RWPE1 (cell line): ENCODE measurements around the gene ARAP1.

Experiments used
- CTCF ChIA-PET: fragments of 350-600 bp; sonication (Branson Sonifier 250); formaldehyde crosslinking; extraction: SDS; loops from one replicate; lab custom pipeline; 2021; lab: Yijun Ruan, JAX
- POLR2A ChIA-PET: fragments of 400-600 bp; formaldehyde crosslinking; extraction: SDS; loops from one replicate; lab custom pipeline; 2020; ENCODE audit warnings: antibody characterized with exemption; ENCODE audit not compliant: low non-redundant PET; lab: Yijun Ruan, JAX
- DNase-seq: peaks from one replicate; pipeline ENCODE4 v3.0.0; 2012; ENCODE audit warnings: low spot score
- H3K27ac ChIP-seq: fragments of 450-650 bp; 2 replicates; pipeline ENCODE4 v1.5.1; 2017
- CTCF ChIP-seq: fragments of 450-650 bp; conservative IDR thresholded peaks from 2 replicates; pipeline ENCODE4 v1.5.1; 2017; ENCODE audit warnings: low read depth, mild to moderate bottlenecking

The ARAP1 gene

DNA sequence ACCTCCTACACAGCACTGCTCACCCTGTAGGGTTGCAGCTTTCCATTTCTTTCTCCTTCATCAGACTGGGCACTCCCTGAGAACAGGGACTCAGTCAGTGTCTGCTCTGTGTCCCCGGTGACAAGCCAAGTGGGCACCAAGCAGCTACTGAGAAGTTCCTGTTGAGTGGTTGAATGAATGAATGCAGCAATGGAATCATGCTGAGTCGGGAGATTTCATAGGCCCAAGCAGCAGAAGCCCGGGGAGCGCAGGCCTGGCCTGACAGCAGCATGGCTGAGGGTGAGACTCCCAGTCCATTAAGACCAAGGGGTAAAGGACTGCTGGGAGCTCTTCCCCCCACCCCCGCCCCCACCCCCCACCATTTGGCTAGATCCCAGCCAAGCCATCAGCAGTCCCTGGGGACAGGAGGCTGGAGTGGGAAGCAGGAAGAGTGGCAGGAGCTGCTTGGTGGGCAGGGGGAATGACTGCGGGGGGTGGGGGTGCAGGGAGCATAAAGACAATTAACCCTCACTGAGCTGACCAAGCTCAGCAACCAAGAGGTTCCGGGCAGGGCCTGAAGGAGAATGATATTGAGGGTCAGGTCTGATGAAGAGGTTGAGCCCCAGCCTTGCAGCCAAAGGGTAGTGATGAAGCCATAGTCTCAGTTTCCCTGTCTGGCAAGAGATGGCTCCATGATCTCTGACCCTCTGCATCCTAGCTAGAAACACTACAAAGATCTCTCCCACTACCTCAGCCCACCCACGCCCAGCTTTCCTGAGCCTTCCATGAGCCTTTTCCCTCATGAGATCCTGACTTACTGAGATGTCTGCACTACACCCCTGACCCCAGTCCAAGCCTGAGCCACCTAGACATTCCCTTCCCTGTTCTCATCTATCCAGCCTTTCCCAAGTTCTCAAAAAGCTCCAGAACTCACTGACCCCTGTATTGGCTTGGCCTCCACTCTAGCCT, 80.8 kb downstream of the ARAP1 start:
- no peak overlapping the region for H3K27ac ChIP-seq
- CTCF ChIA-PET: interaction anchor here (0.6 to 1.1 kb wide), 3 partner anchors 13 to 454 kb away, joined by 3 to 5 read pairs (median 3); no protein-coding TSS in a partner anchor
- POLR2A ChIA-PET: no interaction called here
- TF ChIP-seq CTCF: no peak
- no peak for DNase-seq

- CTCF ChIA-PET: no interaction called here
- DNase-seq: no peak
Observed at GRCh38 chr11:72670041-72670440, 82.2 kb downstream of the ARAP1 start.

DNA sequence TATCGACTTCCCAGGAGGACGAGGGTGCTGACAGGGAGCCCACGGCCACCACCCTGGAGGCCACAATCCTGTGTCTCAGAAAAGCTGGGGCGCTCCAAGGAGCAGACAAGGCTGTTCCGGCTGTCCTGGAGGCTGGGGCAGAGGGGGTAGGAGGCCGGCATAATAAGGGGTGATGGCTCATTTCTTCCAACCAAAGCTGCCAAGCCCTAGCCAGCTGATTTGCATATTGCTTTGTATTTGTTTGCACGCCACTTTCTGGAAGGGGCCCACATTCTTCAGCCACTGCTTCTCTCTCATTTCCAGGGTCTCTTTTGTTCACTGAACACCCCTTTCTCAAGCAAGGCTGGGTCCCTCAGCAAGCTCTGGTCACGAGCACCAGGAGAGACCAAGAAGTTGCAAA, 82.7 kb downstream of the ARAP1 start:
- POLR2A ChIA-PET: no interaction called here
- no peak for DNase-seq
- no peak for TF ChIP-seq CTCF
- CTCF ChIA-PET: no interaction called here
- no peak overlapping the region for H3K27ac ChIP-seq

More at GRCh38 chr11:72670041-72670440, 82.2 kb downstream of the ARAP1 start:
- no peak for TF ChIP-seq CTCF
- no peak overlapping the region for H3K27ac ChIP-seq
- POLR2A ChIA-PET: no interaction called here

- CTCF ChIA-PET: interaction anchor here (0.6 to 1.1 kb wide), 2 partner anchors 15 to 340 kb away, joined by 4 read pairs; no protein-coding TSS in a partner anchor
- POLR2A ChIA-PET: no interaction called here
- no peak for DNase-seq
- H3K27ac ChIP-seq: no peak overlapping the region
- TF ChIP-seq CTCF: no peak
Observed at GRCh38 chr11:72668629-72669347, 83.4 kb downstream of the ARAP1 start.

- CTCF ChIA-PET: interaction anchor here (0.7 kb wide), 1 partner anchor 22 kb away, joined by 3 read pairs; no protein-coding TSS in a partner anchor
- no peak for DNase-seq
- H3K27ac ChIP-seq: no peak overlapping the region
- TF ChIP-seq CTCF: no peak
- POLR2A ChIA-PET: no interaction called here
Observed at GRCh38 chr11:72665911-72666472, 86.2 kb downstream of the ARAP1 start.

DNA sequence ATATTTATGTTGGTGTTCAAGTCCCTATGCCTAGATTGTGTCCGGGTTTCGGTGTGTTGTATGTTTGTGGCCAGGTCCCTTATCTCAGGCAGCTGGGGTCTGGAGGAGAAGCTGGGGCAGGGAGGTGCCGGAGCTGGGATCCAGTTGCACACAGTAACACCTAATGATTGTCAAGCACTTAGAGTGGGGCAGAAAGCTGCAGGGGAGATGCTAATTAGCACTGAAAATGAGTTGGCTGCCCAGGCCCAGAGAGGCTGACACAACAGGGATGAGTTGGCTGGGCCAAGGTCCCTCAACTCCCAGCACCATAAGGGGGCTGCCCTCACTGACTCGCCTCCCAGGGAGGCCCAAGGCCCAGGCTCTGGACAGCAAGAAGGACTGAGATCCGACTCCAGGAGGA, 90.2 kb downstream of the ARAP1 start:
- TF ChIP-seq CTCF: no peak
- no peak for DNase-seq
- ChIA-PET POLR2A (no interaction called here), CTCF (no interaction called here)
- H3K27ac ChIP-seq: no peak overlapping the region
